Pancreas (tissue), 10 donors: Measurements from ENCODE around the gene RNU7-1. TPM values are rescaled to one million over a fixed set of nuclear protein-coding genes. Genes with fewer than 3 reads are reported as not detected.
A peak's percentile ranks its signal among the peaks of the same experiment; 100 is the strongest.

ENCODE experiments used
- ATAC-seq, 4 donors: fragments of 200-7000 bp; cut with Tn5 transposase; one replicate each; pipeline versions ENCODE4 v1.8.0 to v1.9.1; 2020; ENCODE audit warnings: mild to moderate bottlenecking in 4 of 4, moderate library complexity in 4 of 4
- DNase-seq, 6 donors: peaks; one replicate each; pipeline ENCODE4 v3.0.0-alpha.2; 2020
- FAIRE-seq: peaks from 2 replicates; lab custom pipeline; 2012; peaks lifted over from hg19 to GRCh38; lab: Jason Lieb, UNC
- H3K27ac ChIP-seq, 4 donors: fragments of 200-600 bp; sonication (generic); 1 replicate in 3 of 4; 2 replicates in 1 of 4; pipeline versions ENCODE4 v1.5.0 to v1.8.0; 2020
- H3K27me3 ChIP-seq, 4 donors: fragments of 200-600 bp; one replicate each; pipeline ENCODE4 v1.8.0; 2021
- H3K36me3 ChIP-seq, 3 donors: fragments of 200-600 bp; sonication (generic) in 1 of 3; one replicate each; pipeline versions ENCODE4 v1.5.0 to v1.8.0; 2020 to 2021
- H3K4me1 ChIP-seq, 3 donors: fragments of 200-600 bp; one replicate each; pipeline ENCODE4 v1.8.0; 2021
- H3K4me3 ChIP-seq, 4 donors: fragments of 200-600 bp; sonication (generic) in 2 of 4; one replicate each; pipeline versions ENCODE4 v1.5.0 to v1.8.0; 2020 to 2021
- H3K9me3 ChIP-seq, 4 donors: fragments of 200-600 bp; one replicate each; pipeline ENCODE4 v1.8.0; 2021
- CTCF ChIP-seq, 4 donors: fragments of 200-600 bp; sonication (generic) in 3 of 4; IDR thresholded peaks; one replicate each; pipeline versions ENCODE4 v1.5.0 to v1.8.0; 2021; ENCODE audit warnings: antibody characterized with exemption in 4 of 4
- WGBS, 2 donors: extraction: QIAGEN DNeasy Blood & Tissue Kit; methylation state at CpG; one replicate each; pipeline ENCODE4 v1.1.7; 2013; 5-methylcytosine and 5-hydroxymethylcytosine counted together
- intact Hi-C, 3 donors: fragments of 100-400 bp; cut with DNase I; formaldehyde crosslinking; loops; one replicate each; pipeline versions ENCODE4 v1.11.1 to v1.14.2; 2022
- polyA plus RNA-seq, 2 donors: library from polyadenylated mRNA; stranded (reverse); fragments of 200-250 nt; gene quantifications; one replicate each; pipeline ENCODE4 v1.2.3, GENCODE V29; 2013
- total RNA-seq, 6 donors: library from RNA; stranded (reverse); fragmentation: NEBNext Ultra II Directional in 4 of 6; extraction: Animal tissue kit (Norgen Biotek cat#: 25700) in 4 of 6; gene quantifications; one replicate each; pipeline versions ENCODE4 v1.2.1 to v1.2.4, GENCODE V29; 2021 to 2023
- donor health status: healthy with polysubstance abuse.
- donor health status: DM: no; HTN: no; CAD: no; lungs with moderate emphysema.
- donor health status: DM: no; HTN: no; CAD: no.
- donor health status: control.
- donor health status: control.
- donor health status: Bipolar disorder and iron deficiency.
- donor health status: DM: yes; HTN: yes; CAD: no.
- donor health status: DM: no; HTN: no; CAD: no.
- donor health status: DM: no; HTN: no; CAD: no.
- donor health status: DM: yes; HTN: yes; CAD: no.

RNU7-1 gene
- total and polyA plus RNA-seq, 8 donors = not detected

GRCh38 chr12:6979453-6979852, 35.8 kb downstream of the RNU7-1 start:
- WGBS, 2 donors = 81 to 82% methylated on average over 3 of the region's 3 CpGs
- Histone ChIP-seq H3K4me3 (no peak overlapping the region), H3K27me3 (no peaks in the 10 kb centered on the region), H3K9me3 (no peaks in the 10 kb centered on the region), H3K4me1 (no peaks in the 10 kb centered on the region), H3K27ac (no peak overlapping the region), H3K36me3 (peaks cover 9 to 71% (median 30%) of the 10 kb centered on the region in 3 donors)
- FAIRE-seq = no peak
- no peak for ATAC-seq
- no peak for TF ChIP-seq CTCF (IDR thresholded peaks at IDR 0.05)
- intact Hi-C loops = no loop called here
- no peak for DNase-seq

- no peak overlapping the region for H3K27ac ChIP-seq
- H3K36me3 ChIP-seq = peaks cover 9 to 65% (median 30%) of the 10 kb centered on the region in 3 donors
- WGBS, 2 donors = 94 to 100% methylated on average over 4 of the region's 4 CpGs
- no peak for TF ChIP-seq CTCF (IDR thresholded peaks at IDR 0.05)
- intact Hi-C loops = no loop called here
- no peaks in the 10 kb centered on the region for H3K9me3 ChIP-seq
- ATAC-seq (no peak), DNase-seq (no peak), FAIRE-seq (no peak)
- H3K27me3 ChIP-seq = no peaks in the 10 kb centered on the region
- no peaks in the 10 kb centered on the region for H3K4me1 ChIP-seq
- no peak overlapping the region for H3K4me3 ChIP-seq
These were observed 36.5 kb downstream of the RNU7-1 start for GRCh38 chr12:6980075-6980474.

GRCh38 chr12:6980740-6981139, 37.1 kb downstream of the RNU7-1 start:
- no peak for DNase-seq
- intact Hi-C loops = no loop called here
- H3K27ac ChIP-seq = no peak overlapping the region
- FAIRE-seq = no peak
- H3K4me1 ChIP-seq = no peaks in the 10 kb centered on the region
- no peak for ATAC-seq
- H3K27me3 ChIP-seq = no peaks in the 10 kb centered on the region
- no peak overlapping the region for H3K4me3 ChIP-seq
- peaks cover 9 to 58% (median 26%) of the 10 kb centered on the region in 3 donors for H3K36me3 ChIP-seq
- TF ChIP-seq CTCF (IDR thresholded peaks at IDR 0.05) = no peak
- H3K9me3 ChIP-seq = no peaks in the 10 kb centered on the region

GRCh38 chr12:6981152-6982052, 37.8 kb downstream of the RNU7-1 start:
- intact Hi-C loops = no loop called here
- Histone ChIP-seq H3K4me3 (no peak overlapping the region), H3K4me1 (no peaks in the 10 kb centered on the region), H3K36me3 (peaks cover 9 to 51% (median 19%) of the 10 kb centered on the region in 3 donors), H3K27me3 (no peaks in the 10 kb centered on the region), H3K9me3 (no peaks in the 10 kb centered on the region), H3K27ac (no peak overlapping the region)
- DNase-seq = no peak
- WGBS, 2 donors = 73 to 78% methylated on average over 10 of the region's 10 CpGs
- ATAC-seq = peak in 1 of 4 donors; percentile 22
- FAIRE-seq = no peak
- no peak for TF ChIP-seq CTCF (IDR thresholded peaks at IDR 0.05)

GRCh38 chr12:6982532-6982931, 38.9 kb downstream of the RNU7-1 start:
- Histone ChIP-seq H3K27ac (no peak overlapping the region), H3K4me3 (no peak overlapping the region), H3K36me3 (peaks cover 3 to 40% (median 12%) of the 10 kb centered on the region in 3 donors), H3K9me3 (no peaks in the 10 kb centered on the region), H3K4me1 (peaks cover 0 to 2% (median under 1%) of the 10 kb centered on the region in 3 donors), H3K27me3 (no peaks in the 10 kb centered on the region)
- ATAC-seq (no peak), DNase-seq (no peak), FAIRE-seq (no peak)
- intact Hi-C loops = no loop called here
- WGBS, 2 donors = 90 to 91% methylated on average over 7 of the region's 7 CpGs
- TF ChIP-seq CTCF (IDR thresholded peaks at IDR 0.05) = no peak
